ENCODE measurements around the gene SUGP1. TPM values are rescaled to one million over a fixed set of nuclear protein-coding genes. Genes with fewer than 3 reads are reported as not detected.

Gene SUGP1
- total RNA-seq, 2 experiments from 2014 or later = 34.6 to 61.4 TPM

DNA sequence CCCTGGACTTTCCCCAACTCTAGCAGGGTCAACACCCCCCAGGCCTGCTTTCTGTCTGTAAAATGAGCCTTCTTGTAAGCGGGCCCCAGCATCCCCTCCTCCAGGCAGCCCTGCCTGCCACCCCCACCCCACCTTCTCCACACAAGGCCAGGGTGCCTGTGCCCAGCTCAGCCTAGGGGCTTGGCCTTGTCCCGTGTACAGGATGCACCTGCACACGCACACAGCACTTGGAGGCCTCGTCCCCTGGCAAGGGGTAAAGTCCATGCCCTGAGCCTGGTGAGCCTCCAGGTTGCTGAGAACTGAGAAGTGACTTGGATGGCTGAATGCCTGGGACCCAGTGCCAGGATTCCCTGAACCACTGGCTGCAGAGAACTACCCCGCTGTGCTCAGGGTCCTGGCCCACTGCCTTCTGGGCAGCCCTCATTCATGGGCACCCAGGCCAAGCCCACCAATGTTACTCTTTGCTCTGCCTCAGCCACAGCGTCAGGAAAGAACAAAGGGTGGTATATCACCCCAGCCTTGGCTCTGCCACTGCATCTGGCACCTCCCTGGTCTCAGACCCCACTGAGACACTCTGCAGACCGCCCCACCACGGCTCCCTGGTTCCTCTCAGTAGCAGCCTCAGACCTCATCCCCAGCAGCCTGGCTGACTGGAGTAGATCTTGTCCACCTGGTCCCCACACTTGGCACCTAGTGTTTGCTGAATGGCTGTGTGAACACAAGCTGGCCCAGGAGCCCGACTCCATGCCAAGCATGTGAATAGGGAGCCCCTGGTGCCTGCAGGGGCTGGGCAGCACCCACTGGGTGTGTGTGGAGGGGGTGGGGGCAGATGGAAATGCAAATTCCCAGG is 45.4 kb downstream of the SUGP1 start:
- H2AFZ ChIP-seq (ENCODE audit: low read length) = no peak overlapping the region
- BruUV-seq (replicated peaks) = no TSS peak
- H3K9me2 ChIP-seq (ENCODE audit: insufficient read depth, low read length) = no peaks in the 10 kb centered on the region
- intact Hi-C loops (cut with micrococcal nuclease; ENCODE audit: unreplicated experiment) = no loop called here
- no peak overlapping the region for H3K4me2 ChIP-seq (ENCODE audit: low read length)
- no peaks in the 10 kb centered on the region for H3K79me2 ChIP-seq (ENCODE audit: insufficient read depth, low read depth, low read length)
- H3K9me3 ChIP-seq (ENCODE audit: low read length) = no peaks in the 10 kb centered on the region
- H3K4me3 ChIP-seq (ENCODE audit: low read depth, low read length, poor library complexity, severe bottlenecking) = no peak overlapping the region
- ChIA-PET POLR2A (interaction anchor here (1.1 kb wide), 1 partner anchor 37 kb away, joined by 3 read pairs; no protein-coding TSS in a partner anchor), CTCF (ENCODE audit: unreplicated experiment) (no interaction called here)
- no peaks in the 10 kb centered on the region for H4K20me1 ChIP-seq (ENCODE audit: insufficient read depth, low read length)
- H3K27ac ChIP-seq (ENCODE audit: low read depth, low read length, poor library complexity, severe bottlenecking) = no peak overlapping the region
- TF ChIP-seq, protein P1, sequence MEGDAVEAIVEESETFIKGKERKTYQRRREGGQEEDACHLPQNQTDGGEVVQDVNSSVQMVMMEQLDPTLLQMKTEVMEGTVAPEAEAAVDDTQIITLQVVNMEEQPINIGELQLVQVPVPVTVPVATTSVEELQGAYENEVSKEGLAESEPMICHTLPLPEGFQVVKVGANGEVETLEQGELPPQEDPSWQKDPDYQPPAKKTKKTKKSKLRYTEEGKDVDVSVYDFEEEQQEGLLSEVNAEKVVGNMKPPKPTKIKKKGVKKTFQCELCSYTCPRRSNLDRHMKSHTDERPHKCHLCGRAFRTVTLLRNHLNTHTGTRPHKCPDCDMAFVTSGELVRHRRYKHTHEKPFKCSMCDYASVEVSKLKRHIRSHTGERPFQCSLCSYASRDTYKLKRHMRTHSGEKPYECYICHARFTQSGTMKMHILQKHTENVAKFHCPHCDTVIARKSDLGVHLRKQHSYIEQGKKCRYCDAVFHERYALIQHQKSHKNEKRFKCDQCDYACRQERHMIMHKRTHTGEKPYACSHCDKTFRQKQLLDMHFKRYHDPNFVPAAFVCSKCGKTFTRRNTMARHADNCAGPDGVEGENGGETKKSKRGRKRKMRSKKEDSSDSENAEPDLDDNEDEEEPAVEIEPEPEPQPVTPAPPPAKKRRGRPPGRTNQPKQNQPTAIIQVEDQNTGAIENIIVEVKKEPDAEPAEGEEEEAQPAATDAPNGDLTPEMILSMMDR (conservative IDR thresholded peaks at IDR 0.05; ENCODE audit: low read length) = no peak
- no peak for TF ChIP-seq EZH2phosphoT487 (IDR thresholded peaks at IDR 0.05; ENCODE audit: borderline replicate concordance, low read depth, low read length)
- DNase-seq (ENCODE audit: low spot score) = no peak
- H3K36me3 ChIP-seq (ENCODE audit: insufficient read depth, low read length) = peaks cover 48% of the 10 kb centered on the region
- H3K4me1 ChIP-seq (ENCODE audit: insufficient read depth, low read length, poor library complexity, severe bottlenecking) = no peaks in the 10 kb centered on the region

DNA sequence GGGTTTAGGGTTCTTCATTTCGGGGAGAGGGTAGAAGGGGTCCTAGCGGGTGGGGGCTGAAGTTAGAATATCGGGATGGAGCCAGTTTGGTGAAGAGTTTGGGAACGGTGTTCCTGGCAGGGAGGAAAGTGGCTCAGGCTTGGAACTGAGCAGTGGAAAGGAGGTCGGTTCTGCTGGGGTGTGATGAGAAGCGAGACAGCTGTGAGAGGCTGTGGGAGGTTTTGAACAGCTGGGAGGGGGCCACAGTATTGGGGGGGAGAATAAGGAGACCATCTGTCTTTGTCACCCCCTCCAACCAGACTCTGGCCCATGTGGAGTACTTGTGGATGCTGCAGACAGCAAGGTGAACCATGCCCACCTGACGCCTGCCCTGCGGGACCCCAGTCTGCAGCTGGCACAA is 46.2 kb downstream of the SUGP1 start:
- Histone ChIP-seq H3K9me3 (ENCODE audit: low read length) (no peaks in the 10 kb centered on the region), H3K9me2 (ENCODE audit: insufficient read depth, low read length) (no peaks in the 10 kb centered on the region), H3K4me3 (ENCODE audit: low read depth, low read length, poor library complexity, severe bottlenecking) (no peak overlapping the region), H3K27ac (ENCODE audit: low read depth, low read length, poor library complexity, severe bottlenecking) (no peak overlapping the region), H3K36me3 (ENCODE audit: insufficient read depth, low read length) (peaks cover 40% of the 10 kb centered on the region), H3K4me1 (ENCODE audit: insufficient read depth, low read length, poor library complexity, severe bottlenecking) (no peaks in the 10 kb centered on the region), H4K20me1 (ENCODE audit: insufficient read depth, low read length) (no peaks in the 10 kb centered on the region), H3K79me2 (ENCODE audit: insufficient read depth, low read depth, low read length) (no peaks in the 10 kb centered on the region), H2AFZ (ENCODE audit: low read length) (no peak overlapping the region), H3K4me2 (ENCODE audit: low read length) (no peak overlapping the region)
- ChIA-PET CTCF (ENCODE audit: unreplicated experiment) (no interaction called here), POLR2A (no interaction called here)
- BruUV-seq (replicated peaks) = no TSS peak
- DNase-seq (ENCODE audit: low spot score) = no peak
- intact Hi-C loops (cut with micrococcal nuclease; ENCODE audit: unreplicated experiment) = no loop called here
- TF ChIP-seq EZH2phosphoT487 (IDR thresholded peaks at IDR 0.05; ENCODE audit: borderline replicate concordance, low read depth, low read length) = no peak
- TF ChIP-seq, protein P1 (conservative IDR thresholded peaks at IDR 0.05; ENCODE audit: low read length) = no peak

Measured in OCI-LY7 (cell line).